M059J (cell line): Measurements from ENCODE around the gene TTYH3. TPM values are rescaled to one million over a fixed set of nuclear protein-coding genes. Genes with fewer than 3 reads are reported as not detected.
A peak's percentile ranks its signal among the peaks of the same experiment; 100 is the strongest.

Experiments
- DNase-seq: peaks from one replicate; pipeline ENCODE4 v3.0.0-alpha.2; 2012; ENCODE audit warnings: low read depth
- total RNA-seq: library from RNA; depleted of rRNA; stranded (reverse); fragments of >200 nt; shearing (Covaris generic); gene quantifications from 2 replicates; pipeline ENCODE4 v1.2.3, GENCODE V29; 2014

The TTYH3 gene
- total RNA-seq, 1 experiment from 2014 or later = 38.9 TPM

GRCh38 chr7:2616387-2617324 is 15.1 kb upstream of the TTYH3 start:
- no peak for DNase-seq

- DNase-seq = no peak
These were observed 14.4 kb upstream of the TTYH3 start for GRCh38 chr7:2617325-2617905.

- peak; percentile 52 for DNase-seq
These were observed 12.7 kb upstream of the TTYH3 start for GRCh38 chr7:2619116-2619515.

GRCh38 chr7:2621061-2621828 is 10.5 kb upstream of the TTYH3 start:
- DNase-seq = no peak

- DNase-seq = no peak
These were observed 9.7 kb upstream of the TTYH3 start for GRCh38 chr7:2621948-2622640.

GRCh38 chr7:2622869-2623697 is 8.7 kb upstream of the TTYH3 start:
- no peak for DNase-seq

GRCh38 chr7:2623698-2624014 is 8.1 kb upstream of the TTYH3 start:
- DNase-seq = no peak

GRCh38 chr7:2624293-2624886 is 7.4 kb upstream of the TTYH3 start:
- no peak for DNase-seq

- DNase-seq = peak; percentile 77
These were observed 5.2 kb upstream of the TTYH3 start for GRCh38 chr7:2626498-2627117.

- no peak for DNase-seq
These were observed 4.3 kb upstream of the TTYH3 start for GRCh38 chr7:2627258-2628129.

GRCh38 chr7:2628130-2628482 is 3.7 kb upstream of the TTYH3 start:
- DNase-seq = no peak

- no peak for DNase-seq
These were observed 2.9 kb upstream of the TTYH3 start for GRCh38 chr7:2628891-2629290.

GRCh38 chr7:2629746-2630681 is 1.8 kb upstream of the TTYH3 start:
- DNase-seq = peak; percentile 70

GRCh38 chr7:2632733-2633537 is 1.1 kb downstream of the TTYH3 start:
- peak; percentile 84 for DNase-seq

GRCh38 chr7:2633538-2634266 is 1.9 kb downstream of the TTYH3 start:
- peak; percentile 93 for DNase-seq

GRCh38 chr7:2634267-2635145 is 2.7 kb downstream of the TTYH3 start:
- DNase-seq = no peak
